Measurements from ENCODE around the gene KBTBD8. TPM values are rescaled to one million over a fixed set of nuclear protein-coding genes. Genes with fewer than 3 reads are reported as not detected.
A peak's percentile ranks its signal among the peaks of the same experiment; 100 is the strongest.

KBTBD8 gene
- total RNA-seq, 1 experiment from 2014 or later = 2.0 TPM

DNA sequence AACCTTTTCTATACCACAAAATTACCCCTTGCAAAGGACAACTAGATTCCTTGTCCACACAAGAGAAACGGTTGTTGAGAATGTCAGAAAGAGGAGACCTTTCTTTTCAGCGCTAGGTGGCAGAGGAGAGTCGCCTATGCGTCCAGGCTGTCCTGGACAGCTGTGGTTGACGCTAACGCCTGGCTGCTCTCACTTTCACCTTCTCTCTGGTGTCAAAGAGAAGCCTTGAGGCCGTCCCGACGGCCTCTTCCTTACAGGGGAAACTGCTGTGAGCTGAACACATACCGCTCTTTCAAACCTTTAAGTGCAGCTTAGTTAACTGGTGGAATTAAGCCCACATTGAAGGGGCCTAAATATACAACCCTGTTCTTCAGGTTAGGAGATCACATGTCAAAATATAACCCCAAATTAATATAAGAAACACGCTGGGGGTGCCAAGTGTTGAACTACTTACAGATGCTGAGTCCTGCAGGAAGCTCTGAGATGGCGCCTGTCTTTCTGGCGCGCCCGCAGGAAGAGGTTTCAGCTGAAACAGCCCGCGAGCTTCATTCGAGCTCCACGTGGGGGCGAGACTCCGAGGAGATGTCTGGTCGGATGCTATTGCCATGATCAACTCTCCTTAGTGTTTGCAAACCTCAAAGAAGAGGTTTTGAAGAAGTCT, 26.1 kb upstream of the KBTBD8 start:
- no peaks in the 10 kb centered on the region for H3K4me1 ChIP-seq (ENCODE audit: insufficient read depth, low read length, poor library complexity, severe bottlenecking)
- no peaks in the 10 kb centered on the region for H3K9me3 ChIP-seq (ENCODE audit: low read depth, low read length, poor library complexity, severe bottlenecking)
- intact Hi-C loops (cut with micrococcal nuclease; ENCODE audit: unreplicated experiment) = no loop called here
- TF ChIP-seq EZH2 (IDR thresholded peaks at IDR 0.05; ENCODE audit: borderline replicate concordance, low read depth, low read length, poor library complexity, severe bottlenecking) = no peak
- TF ChIP-seq, protein P1, sequence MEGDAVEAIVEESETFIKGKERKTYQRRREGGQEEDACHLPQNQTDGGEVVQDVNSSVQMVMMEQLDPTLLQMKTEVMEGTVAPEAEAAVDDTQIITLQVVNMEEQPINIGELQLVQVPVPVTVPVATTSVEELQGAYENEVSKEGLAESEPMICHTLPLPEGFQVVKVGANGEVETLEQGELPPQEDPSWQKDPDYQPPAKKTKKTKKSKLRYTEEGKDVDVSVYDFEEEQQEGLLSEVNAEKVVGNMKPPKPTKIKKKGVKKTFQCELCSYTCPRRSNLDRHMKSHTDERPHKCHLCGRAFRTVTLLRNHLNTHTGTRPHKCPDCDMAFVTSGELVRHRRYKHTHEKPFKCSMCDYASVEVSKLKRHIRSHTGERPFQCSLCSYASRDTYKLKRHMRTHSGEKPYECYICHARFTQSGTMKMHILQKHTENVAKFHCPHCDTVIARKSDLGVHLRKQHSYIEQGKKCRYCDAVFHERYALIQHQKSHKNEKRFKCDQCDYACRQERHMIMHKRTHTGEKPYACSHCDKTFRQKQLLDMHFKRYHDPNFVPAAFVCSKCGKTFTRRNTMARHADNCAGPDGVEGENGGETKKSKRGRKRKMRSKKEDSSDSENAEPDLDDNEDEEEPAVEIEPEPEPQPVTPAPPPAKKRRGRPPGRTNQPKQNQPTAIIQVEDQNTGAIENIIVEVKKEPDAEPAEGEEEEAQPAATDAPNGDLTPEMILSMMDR (conservative IDR thresholded peaks at IDR 0.05; ENCODE audit: low read depth, low read length) = peak; percentile 64
- H3K27ac ChIP-seq (ENCODE audit: low read depth, low read length, poor library complexity, severe bottlenecking) = no peak overlapping the region
- DNase-seq (ENCODE audit: low spot score) = peak; percentile 63
- H3K4me3 ChIP-seq (ENCODE audit: low read depth, low read length, poor library complexity, severe bottlenecking) = peak overlapping the region; percentile 29
- H3K36me3 ChIP-seq (ENCODE audit: insufficient read depth, low read length, poor library complexity, severe bottlenecking) = no peaks in the 10 kb centered on the region
- ChIA-PET POLR2A (ENCODE audit: low non-redundant PET) (interaction anchor here (0.6 kb wide), 1 partner anchor 16 kb away, joined by 4 read pairs; no protein-coding TSS in a partner anchor), CTCF (interaction anchor here (0.9 kb wide), 1 partner anchor 386 kb away, joined by 3 read pairs; no protein-coding TSS in a partner anchor)
- H3K27me3 ChIP-seq (replicated peaks; ENCODE audit: insufficient read depth, low read depth, low read length, poor library complexity) = peaks cover 27% of the 10 kb centered on the region
- no TSS peak for BruUV-seq (replicated peaks)

DNA sequence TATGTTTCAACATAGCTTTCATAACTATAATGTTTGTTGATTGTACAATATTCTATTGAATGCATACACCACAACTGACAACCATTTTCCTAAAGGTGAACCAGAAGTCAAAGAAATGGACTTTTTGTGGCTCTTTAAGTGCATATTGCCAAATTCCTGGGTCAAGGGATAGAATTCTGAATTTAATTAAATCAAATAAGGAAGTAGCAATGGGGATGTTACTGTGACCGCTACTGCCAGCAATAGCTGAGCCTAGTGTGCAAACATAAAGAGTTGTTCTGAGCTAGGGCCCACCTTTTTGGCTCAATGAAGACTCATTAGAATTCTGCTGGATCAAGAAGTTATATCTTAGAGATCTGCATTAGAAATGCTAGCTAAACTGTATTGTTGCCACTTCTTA, 17.3 kb upstream of the KBTBD8 start:
- intact Hi-C loops (cut with micrococcal nuclease; ENCODE audit: unreplicated experiment) = no loop called here
- no peak for TF ChIP-seq EZH2 (IDR thresholded peaks at IDR 0.05; ENCODE audit: borderline replicate concordance, low read depth, low read length, poor library complexity, severe bottlenecking)

DNA sequence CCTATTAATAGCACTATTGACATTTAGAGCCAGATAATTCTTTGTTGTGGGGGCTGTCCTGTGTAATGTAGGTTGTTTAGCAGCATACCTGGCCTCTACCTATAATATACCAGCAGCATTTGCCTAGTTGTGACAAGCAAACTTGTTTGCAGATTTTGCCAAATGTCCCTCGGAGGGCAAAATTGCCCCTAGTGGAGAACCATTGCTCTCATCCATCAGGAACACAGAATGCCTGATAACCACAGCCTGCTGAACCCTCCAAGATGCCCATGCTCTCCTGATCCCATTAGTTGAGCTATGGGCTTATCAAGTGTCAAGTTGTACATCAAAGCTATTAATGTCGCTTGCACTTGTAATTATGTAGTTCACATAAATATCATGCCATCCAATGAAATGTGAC, 15.0 kb upstream of the KBTBD8 start:
- CTCF ChIA-PET = no interaction called here
- Histone ChIP-seq H3K4me3 (ENCODE audit: low read depth, low read length, poor library complexity, severe bottlenecking) (no peak overlapping the region), H3K27me3 (replicated peaks; ENCODE audit: insufficient read depth, low read depth, low read length, poor library complexity) (no peaks in the 10 kb centered on the region), H3K36me3 (ENCODE audit: insufficient read depth, low read length, poor library complexity, severe bottlenecking) (no peaks in the 10 kb centered on the region), H3K4me1 (ENCODE audit: insufficient read depth, low read length, poor library complexity, severe bottlenecking) (no peaks in the 10 kb centered on the region), H3K27ac (ENCODE audit: low read depth, low read length, poor library complexity, severe bottlenecking) (no peak overlapping the region), H3K9me3 (ENCODE audit: low read depth, low read length, poor library complexity, severe bottlenecking) (no peaks in the 10 kb centered on the region)
- POLR2A ChIA-PET (ENCODE audit: low non-redundant PET) = no interaction called here
- DNase-seq (ENCODE audit: low spot score) = no peak
- intact Hi-C loops (cut with micrococcal nuclease; ENCODE audit: unreplicated experiment) = no loop called here
- BruUV-seq (replicated peaks) = no TSS peak
- TF ChIP-seq EZH2 (IDR thresholded peaks at IDR 0.05; ENCODE audit: borderline replicate concordance, low read depth, low read length, poor library complexity, severe bottlenecking) = no peak
- TF ChIP-seq, protein P1 (conservative IDR thresholded peaks at IDR 0.05; ENCODE audit: low read depth, low read length) = no peak

More for the DNA sequence above, 17.3 kb upstream of the KBTBD8 start:
- DNase-seq (ENCODE audit: low spot score) = no peak
- H3K4me3 ChIP-seq (ENCODE audit: low read depth, low read length, poor library complexity, severe bottlenecking) = no peak overlapping the region
- H3K27ac ChIP-seq (ENCODE audit: low read depth, low read length, poor library complexity, severe bottlenecking) = no peak overlapping the region
- no TSS peak for BruUV-seq (replicated peaks)
- no peaks in the 10 kb centered on the region for H3K36me3 ChIP-seq (ENCODE audit: insufficient read depth, low read length, poor library complexity, severe bottlenecking)
- POLR2A ChIA-PET (ENCODE audit: low non-redundant PET) = no interaction called here
- CTCF ChIA-PET = no interaction called here
- no peaks in the 10 kb centered on the region for H3K27me3 ChIP-seq (replicated peaks; ENCODE audit: insufficient read depth, low read depth, low read length, poor library complexity)
- H3K9me3 ChIP-seq (ENCODE audit: low read depth, low read length, poor library complexity, severe bottlenecking) = no peaks in the 10 kb centered on the region
- H3K4me1 ChIP-seq (ENCODE audit: insufficient read depth, low read length, poor library complexity, severe bottlenecking) = no peaks in the 10 kb centered on the region
